K562 (cell line): Measurements from ENCODE around the gene RCE1. TPM values are rescaled to one million over a fixed set of nuclear protein-coding genes. Genes with fewer than 3 reads are reported as not detected.

Source experiments
- CHD2 ChIP-seq: IDR thresholded peaks from 2 replicates; pipeline ENCODE4 v1.6.1; 2011; ENCODE audit warnings: low read depth, low read length
- CTBP1 ChIP-seq: fragments of 450-650 bp; IDR thresholded peaks from 2 replicates; pipeline ENCODE4 v1.6.1; 2016; ENCODE audit warnings: borderline replicate concordance
- DPF2 ChIP-seq: fragments of 450-650 bp; IDR thresholded peaks from 2 replicates; pipeline ENCODE4 v1.6.1; 2016
- ESRRA ChIP-seq: fragments of 450-650 bp; IDR thresholded peaks from 2 replicates; pipeline ENCODE4 v1.6.1; 2014; ENCODE audit warnings: low read depth, mild to moderate bottlenecking, moderate library complexity, borderline replicate concordance
- GABPB1 ChIP-seq: sonication (generic); formaldehyde crosslinking; IDR thresholded peaks from 2 replicates; pipeline ENCODE4 v1.8.0; 2022; ENCODE audit warnings: mild to moderate bottlenecking, missing genetic modification reagents
- LEF1 ChIP-seq: fragments of 450-650 bp; IDR thresholded peaks from 2 replicates; pipeline ENCODE4 v1.6.1; 2016; ENCODE audit warnings: mild to moderate bottlenecking
- MCM3 ChIP-seq: fragments of 450-650 bp; IDR thresholded peaks from 2 replicates; pipeline ENCODE4 v1.6.1; 2016
- MEF2D ChIP-seq: conservative IDR thresholded peaks from 2 replicates; pipeline ENCODE4 v1.6.1; 2016; ENCODE audit warnings: low read depth, missing genetic modification characterization, missing compliant biosample characterization
- NEUROD1 ChIP-seq: fragments of 150-350 bp; IDR thresholded peaks from 2 replicates; pipeline ENCODE4 v1.6.1; 2014; ENCODE audit warnings: borderline replicate concordance, low read length, low read depth; ENCODE audit not compliant: partially characterized antibody
- POLR2G ChIP-seq: fragments of 200-400 bp; formaldehyde crosslinking; IDR thresholded peaks from 2 replicates; pipeline ENCODE4 v1.6.1; 2017; ENCODE audit warnings: low read depth, mild to moderate bottlenecking, antibody characterized with exemption, low read length, moderate library complexity
- PRPF4 ChIP-seq: fragments of 200-400 bp; formaldehyde crosslinking; IDR thresholded peaks from one replicate; pipeline ENCODE4 v1.6.1; 2017; ENCODE audit warnings: low read length, low read depth, mild to moderate bottlenecking; ENCODE audit not compliant: insufficient read depth, poor library complexity, severe bottlenecking
- RFX5 ChIP-seq: IDR thresholded peaks from 2 replicates; pipeline ENCODE4 v1.6.1; 2011; ENCODE audit warnings: low read depth, mild to moderate bottlenecking, improper control_type of control experiment, low read length
- SMAD2 ChIP-seq: fragments of 150-350 bp; IDR thresholded peaks from 2 replicates; pipeline ENCODE4 v1.6.1; 2014; ENCODE audit warnings: low read depth, mild to moderate bottlenecking, low read length
- TEAD1 ChIP-seq, 2 experiments: fragments of 450-650 bp in 1 of 2; sonication (generic) in 1 of 2; formaldehyde crosslinking; IDR thresholded peaks; 2 replicates each; pipeline versions ENCODE4 v1.4.0 to v1.8.0; 2020 to 2022; ENCODE audit warnings: mild to moderate bottlenecking in 2 of 2, missing genetic modification reagents in 1 of 2
- ZNF707 ChIP-seq: fragments of 250-450 bp; sonication (Bioruptor Pico); conservative IDR thresholded peaks from 2 replicates; pipeline ENCODE4 v1.8.0; 2022; ENCODE audit warnings: inconsistent platforms, mild to moderate bottlenecking, moderate library complexity
- ZNF764 ChIP-seq: fragments of 250-450 bp; sonication (Bioruptor Pico); IDR thresholded peaks from 2 replicates; pipeline ENCODE4 v1.4.0; 2020; ENCODE audit warnings: low read depth, mild to moderate bottlenecking, moderate library complexity
- polyA plus RNA-seq, 8 experiments: library from polyadenylated mRNA; depleted of rRNA in 4 of 8; stranded (reverse) in 5 of 8; unstranded in 3 of 8; fragments of >200 nt; fragmentation: Nextera tagmentation in 2 of 8; fragmentation: Illumina TruSeq in 1 of 8; extraction: Ambion mirVana in 2 of 8; extraction: Trizol in 1 of 8; gene quantifications; 2 replicates each; pipeline versions ENCODE4 v1.2.1 to v1.2.3, GENCODE V29; 2011 to 2014; ENCODE audit warnings: inconsistent platforms in 1 of 8, missing spikeins in 1 of 8
- total RNA-seq, 7 experiments: library from RNA; depleted of rRNA in 6 of 7; stranded (reverse); fragments of >200 nt in 6 of 7; fragmentation: Illumina TruSeq in 2 of 7; extraction: Trizol in 2 of 7; gene quantifications; 2 replicates each; pipeline versions ENCODE4 v1.2.1 to v1.2.3, GENCODE V29; 2011 to 2021; ENCODE audit warnings: low replicate concordance in 1 of 7
- TF ChIP-seq, protein P1 (sequence below): fragments of 250-450 bp; sonication (Bioruptor Pico); IDR thresholded peaks from 2 replicates; pipeline ENCODE4 v1.8.0; 2021; ENCODE audit warnings: mild to moderate bottlenecking, moderate library complexity
- TF ChIP-seq, protein P2 (sequence below), 2 experiments: fragments of 200-800 bp in 1 of 2; sonication (Bioruptor generic) in 1 of 2; sonication (generic) in 1 of 2; formaldehyde crosslinking in 1 of 2; IDR thresholded peaks in 1 of 2; conservative IDR thresholded peaks in 1 of 2; 2 replicates each; pipeline versions ENCODE4 v1.5.0 to v1.6.1; 2016 to 2020; ENCODE audit warnings: missing compliant biosample characterization in 1 of 2, missing genetic modification characterization in 1 of 2, missing genetic modification reagents in 1 of 2
- TF ChIP-seq, protein P3 (sequence below): sonication (generic); formaldehyde crosslinking; IDR thresholded peaks from 2 replicates; pipeline ENCODE4 v1.8.0; 2022; ENCODE audit warnings: mild to moderate bottlenecking, missing genetic modification reagents
- TF ChIP-seq, protein P4 (sequence below): sonication (generic); formaldehyde crosslinking; IDR thresholded peaks from 2 replicates; pipeline ENCODE4 v1.8.1; 2022; ENCODE audit warnings: missing genetic modification reagents
- TF ChIP-seq, protein P5 (sequence below), 2 experiments: fragments of 450-650 bp; IDR thresholded peaks; 2 replicates each; pipeline ENCODE4 v1.6.1; 2016

The RCE1 gene
- total and polyA plus RNA-seq, 9 of the 15 experiments (the other 6 are each of a cell fraction or from before 2014, with no cell fraction given): 0.75 to 41.5 (median 15.1) TPM

DNA sequence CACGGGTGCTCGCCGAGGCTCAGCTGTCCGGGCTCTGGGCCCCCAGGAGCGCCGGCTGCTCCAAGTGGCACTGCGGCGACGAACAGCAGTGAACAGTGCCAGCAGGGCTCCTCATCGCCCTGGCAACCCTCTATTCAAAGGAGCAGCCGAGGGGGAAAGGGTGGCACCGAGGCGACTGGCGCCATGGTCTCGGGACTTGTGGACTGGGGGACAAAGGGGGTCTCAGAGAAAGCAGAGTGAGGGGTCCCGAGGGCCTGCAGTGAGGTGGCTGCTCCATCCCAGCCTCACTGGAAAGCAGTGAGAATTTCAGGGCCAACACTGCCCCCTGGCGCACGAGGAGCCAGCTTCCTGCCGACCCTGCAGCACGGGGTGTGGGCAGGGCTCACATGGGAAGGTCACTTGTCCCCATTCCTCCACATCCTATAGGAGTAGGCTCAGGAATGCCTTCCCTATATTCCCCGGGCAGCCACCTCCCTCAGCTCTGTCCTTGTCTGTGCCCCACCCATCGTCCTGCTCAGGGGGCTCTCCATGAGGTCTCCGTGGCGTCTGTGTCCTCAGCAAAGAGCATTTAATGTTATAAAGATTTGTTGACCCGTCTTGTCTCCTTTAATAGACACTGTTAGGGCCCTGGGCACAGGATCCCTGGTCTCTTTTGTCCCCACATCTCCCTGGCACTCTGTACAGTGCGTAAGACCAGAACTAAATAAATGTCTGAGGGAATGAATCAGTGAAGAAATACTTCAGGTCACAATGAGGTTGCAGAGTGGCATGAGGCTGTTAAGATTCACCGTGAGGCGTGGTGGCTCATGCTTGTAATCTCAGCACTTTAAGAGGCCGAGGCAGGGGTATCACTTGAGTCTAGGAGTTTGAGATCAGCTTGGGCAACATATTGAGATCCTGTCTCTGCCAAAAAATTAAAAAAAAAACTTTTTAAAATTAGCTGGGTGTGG is 40.0 kb downstream of the RCE1 start (continued):
- TF ChIP-seq ESRRA (peak; percentile 64; the same call in 1 of the 2 replicates), GABPB1 (CRISPR knock-in tag) (peak; percentile 34; the same call in 1 of the 2 replicates), DPF2 (no peak), PRPF4 (no peak), MCM3 (no peak), RFX5 (no peak), CTBP1 (no peak; the same call in 1 of the 2 replicates), CHD2 (no peak), LEF1 (no peak), SMAD2 (no peak), MEF2D (tag) (no peak), POLR2G (0 out of 2 replicates have a peak, but pooled peaks have one; percentile 15), NEUROD1 (no peak), ZNF707 (CRISPR knock-in tag) (no peak), TEAD1 (CRISPR knock-in tag; IDR thresholded peaks at IDR 0.05) (peak in 1 of 2 experiments; percentile 73; a peak in 1 of 4 replicates), ZNF764 (CRISPR knock-in tag) (no peak)
- TF ChIP-seq, protein P1, sequence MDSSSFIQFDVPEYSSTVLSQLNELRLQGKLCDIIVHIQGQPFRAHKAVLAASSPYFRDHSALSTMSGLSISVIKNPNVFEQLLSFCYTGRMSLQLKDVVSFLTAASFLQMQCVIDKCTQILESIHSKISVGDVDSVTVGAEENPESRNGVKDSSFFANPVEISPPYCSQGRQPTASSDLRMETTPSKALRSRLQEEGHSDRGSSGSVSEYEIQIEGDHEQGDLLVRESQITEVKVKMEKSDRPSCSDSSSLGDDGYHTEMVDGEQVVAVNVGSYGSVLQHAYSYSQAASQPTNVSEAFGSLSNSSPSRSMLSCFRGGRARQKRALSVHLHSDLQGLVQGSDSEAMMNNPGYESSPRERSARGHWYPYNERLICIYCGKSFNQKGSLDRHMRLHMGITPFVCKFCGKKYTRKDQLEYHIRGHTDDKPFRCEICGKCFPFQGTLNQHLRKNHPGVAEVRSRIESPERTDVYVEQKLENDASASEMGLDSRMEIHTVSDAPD (CRISPR knock-in tag): no peak
- TF ChIP-seq, protein P2, sequence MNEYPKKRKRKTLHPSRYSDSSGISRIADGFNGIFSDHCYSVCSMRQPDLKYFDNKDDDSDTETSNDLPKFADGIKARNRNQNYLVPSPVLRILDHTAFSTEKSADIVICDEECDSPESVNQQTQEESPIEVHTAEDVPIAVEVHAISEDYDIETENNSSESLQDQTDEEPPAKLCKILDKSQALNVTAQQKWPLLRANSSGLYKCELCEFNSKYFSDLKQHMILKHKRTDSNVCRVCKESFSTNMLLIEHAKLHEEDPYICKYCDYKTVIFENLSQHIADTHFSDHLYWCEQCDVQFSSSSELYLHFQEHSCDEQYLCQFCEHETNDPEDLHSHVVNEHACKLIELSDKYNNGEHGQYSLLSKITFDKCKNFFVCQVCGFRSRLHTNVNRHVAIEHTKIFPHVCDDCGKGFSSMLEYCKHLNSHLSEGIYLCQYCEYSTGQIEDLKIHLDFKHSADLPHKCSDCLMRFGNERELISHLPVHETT (CRISPR knock-in tag; conservative IDR thresholded peaks at IDR 0.05 in 1 of 2, IDR thresholded peaks at IDR 0.05 in 1 of 2): no peak
- TF ChIP-seq, protein P3, sequence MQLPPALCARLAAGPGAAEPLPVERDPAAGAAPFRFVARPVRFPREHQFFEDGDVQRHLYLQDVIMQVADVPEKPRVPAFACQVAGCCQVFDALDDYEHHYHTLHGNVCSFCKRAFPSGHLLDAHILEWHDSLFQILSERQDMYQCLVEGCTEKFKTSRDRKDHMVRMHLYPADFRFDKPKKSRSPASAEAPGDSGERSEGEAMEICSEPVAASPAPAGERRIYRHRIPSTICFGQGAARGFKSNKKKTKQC (CRISPR knock-in tag): peak; percentile 52; the same call in 1 of the 2 replicates
- TF ChIP-seq, protein P4, sequence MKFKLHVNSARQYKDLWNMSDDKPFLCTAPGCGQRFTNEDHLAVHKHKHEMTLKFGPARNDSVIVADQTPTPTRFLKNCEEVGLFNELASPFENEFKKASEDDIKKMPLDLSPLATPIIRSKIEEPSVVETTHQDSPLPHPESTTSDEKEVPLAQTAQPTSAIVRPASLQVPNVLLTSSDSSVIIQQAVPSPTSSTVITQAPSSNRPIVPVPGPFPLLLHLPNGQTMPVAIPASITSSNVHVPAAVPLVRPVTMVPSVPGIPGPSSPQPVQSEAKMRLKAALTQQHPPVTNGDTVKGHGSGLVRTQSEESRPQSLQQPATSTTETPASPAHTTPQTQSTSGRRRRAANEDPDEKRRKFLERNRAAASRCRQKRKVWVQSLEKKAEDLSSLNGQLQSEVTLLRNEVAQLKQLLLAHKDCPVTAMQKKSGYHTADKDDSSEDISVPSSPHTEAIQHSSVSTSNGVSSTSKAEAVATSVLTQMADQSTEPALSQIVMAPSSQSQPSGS (CRISPR knock-in tag): no peak
- TF ChIP-seq, protein P5, sequence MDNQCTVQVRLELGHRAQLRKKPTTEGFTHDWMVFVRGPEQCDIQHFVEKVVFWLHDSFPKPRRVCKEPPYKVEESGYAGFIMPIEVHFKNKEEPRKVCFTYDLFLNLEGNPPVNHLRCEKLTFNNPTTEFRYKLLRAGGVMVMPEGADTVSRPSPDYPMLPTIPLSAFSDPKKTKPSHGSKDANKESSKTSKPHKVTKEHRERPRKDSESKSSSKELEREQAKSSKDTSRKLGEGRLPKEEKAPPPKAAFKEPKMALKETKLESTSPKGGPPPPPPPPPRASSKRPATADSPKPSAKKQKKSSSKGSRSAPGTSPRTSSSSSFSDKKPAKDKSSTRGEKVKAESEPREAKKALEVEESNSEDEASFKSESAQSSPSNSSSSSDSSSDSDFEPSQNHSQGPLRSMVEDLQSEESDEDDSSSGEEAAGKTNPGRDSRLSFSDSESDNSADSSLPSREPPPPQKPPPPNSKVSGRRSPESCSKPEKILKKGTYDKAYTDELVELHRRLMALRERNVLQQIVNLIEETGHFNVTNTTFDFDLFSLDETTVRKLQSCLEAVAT (IDR thresholded peaks at IDR 0.05): no peak
